Lung (tissue), 12 donors: ENCODE measurements around the gene ALDH3A2. TPM values are rescaled to one million over a fixed set of nuclear protein-coding genes. Genes with fewer than 3 reads are reported as not detected.

ENCODE experiments used
- ATAC-seq: fragments of 200-7000 bp; cut with Tn5 transposase; one replicate; pipeline ENCODE4 v1.9.1; 2020; ENCODE audit warnings: moderate number of reproducible peaks; ENCODE audit not compliant: insufficient read depth, low FRiP score
- DNase-seq, 3 donors: peaks; one replicate each; pipeline ENCODE4 v3.0.0-alpha.2; 2013 to 2017
- H3K27ac ChIP-seq, 2 donors: one replicate each; pipeline ENCODE4 v1.5.1; 2013; ENCODE audit warnings: mild to moderate bottlenecking in 2 of 2, moderate library complexity in 2 of 2, control low read depth in 1 of 2, inconsistent platforms in 1 of 2, low read depth in 1 of 2, low read length in 1 of 2
- H3K27me3 ChIP-seq, 3 donors: one replicate each; pipeline ENCODE4 v1.5.1; 2013; ENCODE audit warnings: low read length in 2 of 3; ENCODE audit not compliant: control insufficient read depth in 3 of 3, insufficient read depth in 3 of 3
- H3K36me3 ChIP-seq, 4 donors: one replicate each; pipeline ENCODE4 v1.5.1; 2013; ENCODE audit warnings: low read length in 4 of 4, mild to moderate bottlenecking in 1 of 4, moderate library complexity in 1 of 4; ENCODE audit not compliant: control insufficient read depth in 4 of 4, insufficient read depth in 4 of 4
- H3K4me1 ChIP-seq, 5 donors: one replicate each; pipeline ENCODE4 v1.5.1; 2013; ENCODE audit warnings: low read length in 5 of 5, mild to moderate bottlenecking in 2 of 5, moderate library complexity in 1 of 5; ENCODE audit not compliant: control insufficient read depth in 5 of 5, insufficient read depth in 5 of 5
- H3K4me3 ChIP-seq: one replicate; pipeline ENCODE4 v1.5.1; 2013; ENCODE audit warnings: mild to moderate bottlenecking, control low read depth, moderate library complexity
- H3K9ac ChIP-seq, 2 donors: one replicate each; pipeline ENCODE4 v1.5.1; 2013; ENCODE audit warnings: low read length in 2 of 2, control low read depth in 1 of 2; ENCODE audit not compliant: insufficient read depth in 1 of 2
- H3K9me3 ChIP-seq, 4 donors: one replicate each; pipeline ENCODE4 v1.5.1; 2013; ENCODE audit warnings: low read length in 3 of 4, mild to moderate bottlenecking in 1 of 4, moderate library complexity in 1 of 4; ENCODE audit not compliant: control insufficient read depth in 4 of 4, insufficient read depth in 3 of 4
- CTCF ChIP-seq: IDR thresholded peaks from 2 replicates; pipeline ENCODE4 v1.5.1; 2012; ENCODE audit warnings: mild to moderate bottlenecking; ENCODE audit errors: control extremely low read depth, extremely low read depth
- WGBS, 2 donors: extraction: QIAGEN DNeasy Blood & Tissue Kit; methylation state at CpG; one replicate each; pipeline ENCODE4 v1.1.7; 2013; 5-methylcytosine and 5-hydroxymethylcytosine counted together
- polyA plus RNA-seq, 2 donors: library from polyadenylated mRNA; stranded (reverse); fragments of 200-250 nt; gene quantifications; one replicate each; pipeline ENCODE4 v1.2.1, GENCODE V29; 2013
- total RNA-seq, 2 donors: library from RNA; depleted of rRNA in 1 of 2; stranded (reverse); fragments of >200 nt in 1 of 2; gene quantifications; one replicate each; pipeline ENCODE4 v1.2.1, GENCODE V29; 2014 to 2021
- donor health status: control.
- donor health status: control.
- donor health status: Bipolar disorder and iron deficiency.
- donor health status: healthy.
- donor health status: DM: yes; HTN: yes; CAD: no.

ALDH3A2 gene
- total and polyA plus RNA-seq, 4 donors: 50.7 to 107 (median 79.3) TPM

GRCh38 chr17:19712436-19713004 is 64.0 kb downstream of the ALDH3A2 start:
- peaks cover 0 to 1% (median 0%) of the 10 kb centered on the region in 4 donors for H3K9me3 ChIP-seq
- no peak for ATAC-seq
- no peak overlapping the region for H3K9ac ChIP-seq
- no peak for DNase-seq
- TF ChIP-seq CTCF: no peak
- no peaks in the 10 kb centered on the region for H3K27me3 ChIP-seq
- WGBS, 2 donors: 86 to 89% methylated on average over 12 of the region's 12 CpGs
- no peaks in the 10 kb centered on the region for H3K4me1 ChIP-seq
- H3K27ac ChIP-seq: no peak overlapping the region
- H3K36me3 ChIP-seq: no peaks in the 10 kb centered on the region
- H3K4me3 ChIP-seq: no peak overlapping the region

DNA sequence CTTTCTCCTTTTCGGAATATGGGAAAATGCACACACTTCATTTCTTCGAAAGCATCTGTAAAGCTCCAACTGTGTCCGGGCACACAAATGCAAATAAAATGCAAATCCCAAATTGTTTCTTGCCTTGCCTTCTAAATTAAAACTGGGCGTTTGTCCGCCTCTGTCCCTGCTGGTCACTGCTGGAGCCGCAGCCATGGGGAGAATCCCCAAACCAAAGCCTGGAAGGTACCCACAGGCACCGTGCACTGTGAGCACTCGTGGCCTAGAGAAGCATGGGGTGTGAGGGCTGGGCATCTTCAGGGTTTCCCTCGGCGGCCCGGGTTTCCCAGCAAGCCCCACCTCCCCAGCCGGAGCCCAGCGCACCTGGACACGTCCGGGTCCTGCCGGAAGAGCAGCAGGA is 64.9 kb downstream of the ALDH3A2 start:
- H3K4me1 ChIP-seq: no peaks in the 10 kb centered on the region
- ATAC-seq: no peak
- peaks cover 0 to 1% (median 0%) of the 10 kb centered on the region in 4 donors for H3K9me3 ChIP-seq
- H3K9ac ChIP-seq: no peak overlapping the region
- H3K27me3 ChIP-seq: no peaks in the 10 kb centered on the region
- H3K27ac ChIP-seq: no peak overlapping the region
- H3K4me3 ChIP-seq: no peak overlapping the region
- TF ChIP-seq CTCF: no peak
- 81 to 90% methylated on average over 16 of the region's 16 CpGs for WGBS, 2 donors
- no peak for DNase-seq
- H3K36me3 ChIP-seq: no peaks in the 10 kb centered on the region

GRCh38 chr17:19713901-19714361 is 65.4 kb downstream of the ALDH3A2 start:
- H3K27ac ChIP-seq: no peak overlapping the region
- no peaks in the 10 kb centered on the region for H3K27me3 ChIP-seq
- 92 to 93% methylated on average over 28 of the region's 28 CpGs for WGBS, 2 donors
- H3K4me1 ChIP-seq: no peaks in the 10 kb centered on the region
- H3K9ac ChIP-seq: no peak overlapping the region
- H3K9me3 ChIP-seq: peaks cover 0 to 1% (median 0%) of the 10 kb centered on the region in 4 donors
- H3K4me3 ChIP-seq: no peak overlapping the region
- DNase-seq (no peak), ATAC-seq (no peak)
- H3K36me3 ChIP-seq: no peaks in the 10 kb centered on the region
- TF ChIP-seq CTCF: no peak
